GM23338 (cell line): ENCODE data around the gene DNAH6. TPM values are rescaled to one million over a fixed set of nuclear protein-coding genes. Genes with fewer than 3 reads are reported as not detected.

Source experiments
- ATAC-seq: fragments of 200-7000 bp; cut with Tn5 transposase; 3 replicates; pipeline ENCODE4 v1.9.1; 2020
- DNase-seq: peaks from one replicate; pipeline ENCODE4 v3.0.0-alpha.2; 2015; ENCODE audit warnings: low spot score
- H2AFZ ChIP-seq: fragments of 200-600 bp; sonication (generic); 2 replicates; pipeline ENCODE4 v1.8.0; 2016; ENCODE audit warnings: antibody characterized with exemption, mild to moderate bottlenecking, moderate library complexity
- H3F3A ChIP-seq: fragments of 200-600 bp; sonication (generic); replicated peaks from 2 replicates; pipeline ENCODE4 v1.8.0; 2017; ENCODE audit warnings: antibody characterized with exemption, mixed run types, low read depth
- H3K27ac ChIP-seq: fragments of 200-600 bp; sonication (generic); 2 replicates; pipeline ENCODE4 v1.6.1; 2016; ENCODE audit warnings: low read depth
- H3K27me3 ChIP-seq: fragments of 200-600 bp; sonication (generic); 2 replicates; pipeline ENCODE4 v1.8.0; 2016; ENCODE audit warnings: mild to moderate bottlenecking, mixed run types, moderate library complexity; ENCODE audit not compliant: insufficient read depth
- H3K36me3 ChIP-seq: fragments of 200-600 bp; sonication (generic); 2 replicates; pipeline ENCODE4 v1.8.0; 2016; ENCODE audit warnings: mild to moderate bottlenecking; ENCODE audit not compliant: insufficient read depth
- H3K4me1 ChIP-seq: fragments of 200-600 bp; sonication (generic); 2 replicates; pipeline ENCODE4 v1.8.0; 2016; ENCODE audit warnings: mild to moderate bottlenecking, moderate library complexity; ENCODE audit not compliant: insufficient read depth
- H3K4me2 ChIP-seq: fragments of 200-600 bp; sonication (generic); 2 replicates; pipeline ENCODE4 v1.7.1; 2017; ENCODE audit warnings: mixed run types
- H3K4me3 ChIP-seq: fragments of 200-600 bp; sonication (generic); 2 replicates; pipeline ENCODE4 v1.6.1; 2016; ENCODE audit warnings: mixed run types
- H3K79me2 ChIP-seq: fragments of 200-600 bp; sonication (generic); replicated peaks from 2 replicates; pipeline ENCODE4 v1.8.0; 2017; ENCODE audit warnings: mild to moderate bottlenecking; ENCODE audit not compliant: insufficient read depth
- H3K9me2 ChIP-seq: fragments of 200-600 bp; sonication (generic); 2 replicates; pipeline ENCODE4 v1.8.0; 2017; ENCODE audit not compliant: insufficient read depth
- H4K20me1 ChIP-seq: fragments of 200-600 bp; sonication (generic); replicated peaks from 2 replicates; pipeline ENCODE4 v1.8.0; 2017; ENCODE audit warnings: mild to moderate bottlenecking; ENCODE audit not compliant: insufficient read depth
- H3K27ac Mint-ChIP-seq: 2 replicates; pipeline ENCODE4 v1.8.0; 2020; ENCODE audit warnings: inconsistent platforms, mild to moderate bottlenecking, moderate library complexity, mixed read lengths
- H3K27me3 Mint-ChIP-seq: 3 replicates; pipeline ENCODE4 v1.8.0; 2022; ENCODE audit warnings: low read depth, mild to moderate bottlenecking, moderate library complexity, mixed read lengths, inconsistent platforms; ENCODE audit not compliant: insufficient read depth, poor library complexity
- H3K36me3 Mint-ChIP-seq: 3 replicates; pipeline ENCODE4 v1.8.0; 2021; ENCODE audit warnings: low read depth, mild to moderate bottlenecking, inconsistent platforms, moderate library complexity, mixed read lengths
- H3K4me1 Mint-ChIP-seq: 3 replicates; pipeline ENCODE4 v1.8.0; 2020; ENCODE audit warnings: mild to moderate bottlenecking, inconsistent platforms, mixed read lengths
- H3K4me3 Mint-ChIP-seq: 3 replicates; pipeline ENCODE4 v1.8.0; 2021; ENCODE audit warnings: moderate library complexity, mild to moderate bottlenecking, inconsistent platforms, mixed read lengths
- H3K9me3 Mint-ChIP-seq: 3 replicates; pipeline ENCODE4 v1.8.0; 2020; ENCODE audit warnings: moderate library complexity, mild to moderate bottlenecking, inconsistent platforms, mixed read lengths
- CREB1 ChIP-seq: fragments of 250-450 bp; sonication (Bioruptor Pico); IDR thresholded peaks from 2 replicates; pipeline ENCODE4 v1.5.0; 2020; ENCODE audit warnings: low read depth, mild to moderate bottlenecking, moderate library complexity
- EZH2 ChIP-seq: fragments of 200-600 bp; sonication (generic); IDR thresholded peaks from one replicate; pipeline ENCODE4 v1.8.0; 2017; ENCODE audit warnings: antibody characterized with exemption, mild to moderate bottlenecking, low read depth; ENCODE audit not compliant: unreplicated experiment
- JUNB ChIP-seq: IDR thresholded peaks from one replicate; pipeline ENCODE4 v1.6.1; 2016; ENCODE audit warnings: antibody characterized with exemption; ENCODE audit not compliant: unreplicated experiment
- ZNF114 ChIP-seq: fragments of 250-450 bp; sonication (Bioruptor Pico); IDR thresholded peaks from 2 replicates; pipeline ENCODE4 v1.5.0; 2020; ENCODE audit warnings: mild to moderate bottlenecking, moderate library complexity
- ZNF331 ChIP-seq: fragments of 250-450 bp; sonication (Bioruptor Pico); IDR thresholded peaks from 2 replicates; pipeline ENCODE4 v1.5.0; 2020; ENCODE audit warnings: low read depth, mild to moderate bottlenecking, moderate library complexity
- polyA plus RNA-seq: library from polyadenylated mRNA; unstranded; fragments of >200 nt; fragmentation: Nextera tagmentation; extraction: Ambion mirVana; gene quantifications from 2 replicates; pipeline ENCODE4 v1.2.1, GENCODE V29; 2016
- total RNA-seq: library from RNA; depleted of rRNA; stranded (reverse); fragments of >200 nt; shearing (Covaris generic); gene quantifications from 2 replicates; pipeline ENCODE4 v1.2.3, GENCODE V29; 2014
- TF ChIP-seq, protein P1 (sequence below): fragments of 250-450 bp; sonication (Bioruptor Pico); IDR thresholded peaks from 2 replicates; pipeline ENCODE4 v1.5.0; 2020; ENCODE audit warnings: mild to moderate bottlenecking, moderate library complexity
- TF ChIP-seq, protein P2 (sequence below): IDR thresholded peaks from one replicate; pipeline ENCODE4 v1.6.1; 2018; ENCODE audit warnings: antibody characterized with exemption; ENCODE audit not compliant: unreplicated experiment

DNAH6 gene
- total and polyA plus RNA-seq, 2 experiments from 2014 or later = 0.27 to 0.31 TPM

DNA sequence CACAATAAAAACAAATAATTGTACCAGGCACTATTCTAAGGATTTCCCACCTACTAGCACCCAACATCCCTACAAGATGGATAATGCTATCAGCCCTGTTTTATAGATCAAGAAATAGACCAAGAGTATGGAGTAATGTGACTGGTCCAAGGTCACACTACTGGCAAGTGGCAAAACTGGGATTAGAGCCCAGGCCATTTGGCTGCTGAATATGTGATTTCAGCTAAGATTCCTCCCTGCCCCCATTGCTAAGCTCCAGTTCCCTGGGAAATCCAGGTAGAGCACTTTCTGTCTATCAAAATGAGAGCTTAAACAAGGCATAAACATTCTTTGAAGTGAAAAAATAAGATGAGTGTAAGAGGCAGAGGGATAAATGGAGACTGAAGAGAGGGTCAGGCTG lies 157.8 kb downstream of the DNAH6 start (continued):
- TF ChIP-seq, protein P1, sequence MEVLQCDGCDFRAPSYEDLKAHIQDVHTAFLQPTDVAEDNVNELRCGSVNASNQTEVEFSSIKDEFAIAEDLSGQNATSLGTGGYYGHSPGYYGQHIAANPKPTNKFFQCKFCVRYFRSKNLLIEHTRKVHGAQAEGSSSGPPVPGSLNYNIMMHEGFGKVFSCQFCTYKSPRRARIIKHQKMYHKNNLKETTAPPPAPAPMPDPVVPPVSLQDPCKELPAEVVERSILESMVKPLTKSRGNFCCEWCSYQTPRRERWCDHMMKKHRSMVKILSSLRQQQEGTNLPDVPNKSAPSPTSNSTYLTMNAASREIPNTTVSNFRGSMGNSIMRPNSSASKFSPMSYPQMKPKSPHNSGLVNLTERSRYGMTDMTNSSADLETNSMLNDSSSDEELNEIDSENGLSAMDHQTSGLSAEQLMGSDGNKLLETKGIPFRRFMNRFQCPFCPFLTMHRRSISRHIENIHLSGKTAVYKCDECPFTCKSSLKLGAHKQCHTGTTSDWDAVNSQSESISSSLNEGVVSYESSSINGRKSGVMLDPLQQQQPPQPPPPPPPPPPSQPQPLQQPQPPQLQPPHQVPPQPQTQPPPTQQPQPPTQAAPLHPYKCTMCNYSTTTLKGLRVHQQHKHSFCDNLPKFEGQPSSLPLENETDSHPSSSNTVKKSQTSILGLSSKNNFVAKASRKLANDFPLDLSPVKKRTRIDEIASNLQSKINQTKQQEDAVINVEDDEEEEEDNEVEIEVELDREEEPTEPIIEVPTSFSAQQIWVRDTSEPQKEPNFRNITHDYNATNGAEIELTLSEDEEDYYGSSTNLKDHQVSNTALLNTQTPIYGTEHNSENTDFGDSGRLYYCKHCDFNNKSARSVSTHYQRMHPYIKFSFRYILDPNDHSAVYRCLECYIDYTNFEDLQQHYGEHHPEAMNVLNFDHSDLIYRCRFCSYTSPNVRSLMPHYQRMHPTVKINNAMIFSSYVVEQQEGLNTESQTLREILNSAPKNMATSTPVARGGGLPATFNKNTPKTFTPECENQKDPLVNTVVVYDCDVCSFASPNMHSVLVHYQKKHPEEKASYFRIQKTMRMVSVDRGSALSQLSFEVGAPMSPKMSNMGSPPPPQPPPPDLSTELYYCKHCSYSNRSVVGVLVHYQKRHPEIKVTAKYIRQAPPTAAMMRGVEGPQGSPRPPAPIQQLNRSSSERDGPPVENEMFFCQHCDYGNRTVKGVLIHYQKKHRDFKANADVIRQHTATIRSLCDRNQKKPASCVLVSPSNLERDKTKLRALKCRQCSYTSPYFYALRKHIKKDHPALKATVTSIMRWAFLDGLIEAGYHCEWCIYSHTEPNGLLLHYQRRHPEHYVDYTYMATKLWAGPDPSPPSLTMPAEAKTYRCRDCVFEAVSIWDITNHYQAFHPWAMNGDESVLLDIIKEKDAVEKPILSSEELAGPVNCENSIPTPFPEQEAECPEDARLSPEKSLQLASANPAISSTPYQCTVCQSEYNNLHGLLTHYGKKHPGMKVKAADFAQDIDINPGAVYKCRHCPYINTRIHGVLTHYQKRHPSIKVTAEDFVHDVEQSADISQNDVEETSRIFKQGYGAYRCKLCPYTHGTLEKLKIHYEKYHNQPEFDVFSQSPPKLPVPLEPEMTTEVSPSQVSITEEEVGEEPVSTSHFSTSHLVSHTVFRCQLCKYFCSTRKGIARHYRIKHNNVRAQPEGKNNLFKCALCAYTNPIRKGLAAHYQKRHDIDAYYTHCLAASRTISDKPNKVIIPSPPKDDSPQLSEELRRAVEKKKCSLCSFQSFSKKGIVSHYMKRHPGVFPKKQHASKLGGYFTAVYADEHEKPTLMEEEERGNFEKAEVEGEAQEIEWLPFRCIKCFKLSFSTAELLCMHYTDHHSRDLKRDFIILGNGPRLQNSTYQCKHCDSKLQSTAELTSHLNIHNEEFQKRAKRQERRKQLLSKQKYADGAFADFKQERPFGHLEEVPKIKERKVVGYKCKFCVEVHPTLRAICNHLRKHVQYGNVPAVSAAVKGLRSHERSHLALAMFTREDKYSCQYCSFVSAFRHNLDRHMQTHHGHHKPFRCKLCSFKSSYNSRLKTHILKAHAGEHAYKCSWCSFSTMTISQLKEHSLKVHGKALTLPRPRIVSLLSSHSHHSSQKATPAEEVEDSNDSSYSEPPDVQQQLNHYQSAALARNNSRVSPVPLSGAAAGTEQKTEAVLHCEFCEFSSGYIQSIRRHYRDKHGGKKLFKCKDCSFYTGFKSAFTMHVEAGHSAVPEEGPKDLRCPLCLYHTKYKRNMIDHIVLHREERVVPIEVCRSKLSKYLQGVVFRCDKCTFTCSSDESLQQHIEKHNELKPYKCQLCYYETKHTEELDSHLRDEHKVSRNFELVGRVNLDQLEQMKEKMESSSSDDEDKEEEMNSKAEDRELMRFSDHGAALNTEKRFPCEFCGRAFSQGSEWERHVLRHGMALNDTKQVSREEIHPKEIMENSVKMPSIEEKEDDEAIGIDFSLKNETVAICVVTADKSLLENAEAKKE (CRISPR knock-in tag) = no peak
- TF ChIP-seq CREB1 (CRISPR knock-in tag) = no peak
- TF ChIP-seq ZNF331 (CRISPR knock-in tag) = no peak

DNA sequence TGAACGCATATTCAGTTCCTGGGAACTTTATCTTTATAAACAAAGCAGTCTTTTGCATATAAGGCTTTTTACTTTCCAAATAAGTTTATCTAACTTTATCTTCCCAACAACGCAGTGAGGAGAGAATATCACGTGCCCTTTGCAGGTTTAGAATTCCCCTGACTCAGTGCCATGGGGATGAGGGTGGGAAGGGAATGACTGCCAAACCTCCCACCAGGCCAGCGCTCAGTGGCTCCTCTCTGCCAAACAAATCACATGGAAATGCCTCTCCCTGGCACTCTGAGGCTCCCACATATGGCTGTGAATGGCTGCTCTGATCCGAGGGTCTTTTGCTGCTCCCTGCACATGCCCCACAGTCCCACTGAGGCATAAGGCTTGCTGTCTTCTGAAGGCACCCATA lies 158.3 kb downstream of the DNAH6 start:
- no peaks in the 10 kb centered on the region for H3K4me1 Mint-ChIP-seq
- H3K9me2 ChIP-seq = no peaks in the 10 kb centered on the region
- no peaks in the 10 kb centered on the region for H3F3A ChIP-seq
- no peaks in the 10 kb centered on the region for H3K36me3 ChIP-seq
- DNase-seq (no peak), ATAC-seq (no peak)
- H2AFZ ChIP-seq = no peak overlapping the region
- H3K4me2 ChIP-seq = no peak overlapping the region
- H3K4me3 Mint-ChIP-seq = no peak overlapping the region
- no peaks in the 10 kb centered on the region for H3K79me2 ChIP-seq
- no peaks in the 10 kb centered on the region for H3K27me3 Mint-ChIP-seq
- H3K27ac ChIP-seq = no peak overlapping the region
- H3K27me3 ChIP-seq = no peaks in the 10 kb centered on the region
- H3K4me1 ChIP-seq = no peaks in the 10 kb centered on the region
- H3K27ac Mint-ChIP-seq = no peak overlapping the region
- H3K36me3 Mint-ChIP-seq = no peaks in the 10 kb centered on the region
- no peak overlapping the region for H3K4me3 ChIP-seq
- H4K20me1 ChIP-seq = no peaks in the 10 kb centered on the region
- no peaks in the 10 kb centered on the region for H3K9me3 Mint-ChIP-seq
- TF ChIP-seq ZNF114 (CRISPR knock-in tag) = no peak
- no peak for TF ChIP-seq EZH2
- TF ChIP-seq, protein P2, sequence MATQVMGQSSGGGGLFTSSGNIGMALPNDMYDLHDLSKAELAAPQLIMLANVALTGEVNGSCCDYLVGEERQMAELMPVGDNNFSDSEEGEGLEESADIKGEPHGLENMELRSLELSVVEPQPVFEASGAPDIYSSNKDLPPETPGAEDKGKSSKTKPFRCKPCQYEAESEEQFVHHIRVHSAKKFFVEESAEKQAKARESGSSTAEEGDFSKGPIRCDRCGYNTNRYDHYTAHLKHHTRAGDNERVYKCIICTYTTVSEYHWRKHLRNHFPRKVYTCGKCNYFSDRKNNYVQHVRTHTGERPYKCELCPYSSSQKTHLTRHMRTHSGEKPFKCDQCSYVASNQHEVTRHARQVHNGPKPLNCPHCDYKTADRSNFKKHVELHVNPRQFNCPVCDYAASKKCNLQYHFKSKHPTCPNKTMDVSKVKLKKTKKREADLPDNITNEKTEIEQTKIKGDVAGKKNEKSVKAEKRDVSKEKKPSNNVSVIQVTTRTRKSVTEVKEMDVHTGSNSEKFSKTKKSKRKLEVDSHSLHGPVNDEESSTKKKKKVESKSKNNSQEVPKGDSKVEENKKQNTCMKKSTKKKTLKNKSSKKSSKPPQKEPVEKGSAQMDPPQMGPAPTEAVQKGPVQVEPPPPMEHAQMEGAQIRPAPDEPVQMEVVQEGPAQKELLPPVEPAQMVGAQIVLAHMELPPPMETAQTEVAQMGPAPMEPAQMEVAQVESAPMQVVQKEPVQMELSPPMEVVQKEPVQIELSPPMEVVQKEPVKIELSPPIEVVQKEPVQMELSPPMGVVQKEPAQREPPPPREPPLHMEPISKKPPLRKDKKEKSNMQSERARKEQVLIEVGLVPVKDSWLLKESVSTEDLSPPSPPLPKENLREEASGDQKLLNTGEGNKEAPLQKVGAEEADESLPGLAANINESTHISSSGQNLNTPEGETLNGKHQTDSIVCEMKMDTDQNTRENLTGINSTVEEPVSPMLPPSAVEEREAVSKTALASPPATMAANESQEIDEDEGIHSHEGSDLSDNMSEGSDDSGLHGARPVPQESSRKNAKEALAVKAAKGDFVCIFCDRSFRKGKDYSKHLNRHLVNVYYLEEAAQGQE = no peak
- no peak for TF ChIP-seq JUNB
